GM12878 (cell line): ENCODE measurements around the gene RTP3. TPM values are rescaled to one million over a fixed set of nuclear protein-coding genes. Genes with fewer than 3 reads are reported as not detected.
A peak's percentile ranks its signal among the peaks of the same experiment; 100 is the strongest.

Source experiments
- FOXK2 ChIP-seq: fragments of 450-650 bp; IDR thresholded peaks from 2 replicates; pipeline ENCODE4 v1.6.1; 2017; ENCODE audit warnings: mild to moderate bottlenecking, moderate library complexity
- KAT2A ChIP-seq: conservative IDR thresholded peaks from 2 replicates; pipeline ENCODE4 v1.6.1; 2011; ENCODE audit warnings: low read depth, low read length; ENCODE audit not compliant: control insufficient read depth
- MXI1 ChIP-seq: fragments of 150-350 bp; IDR thresholded peaks from 2 replicates; pipeline ENCODE4 v1.6.1; 2011; ENCODE audit warnings: low read depth, mild to moderate bottlenecking, inconsistent platforms, low read length, improper control_type of control experiment
- NR2C1 ChIP-seq: fragments of 450-650 bp; IDR thresholded peaks from 2 replicates; pipeline ENCODE4 v1.6.1; 2017; ENCODE audit warnings: antibody characterized with exemption, mild to moderate bottlenecking, moderate library complexity
- SREBF1 ChIP-seq: IDR thresholded peaks from 2 replicates; pipeline ENCODE4 v1.6.1; 2012; ENCODE audit warnings: mild to moderate bottlenecking, low read length
- SREBF2 ChIP-seq: IDR thresholded peaks from 2 replicates; pipeline ENCODE4 v1.6.1; 2012; ENCODE audit warnings: mild to moderate bottlenecking, low read length
- TBL1XR1 ChIP-seq: IDR thresholded peaks from 2 replicates; pipeline ENCODE4 v1.6.1; 2012; ENCODE audit warnings: low read depth, low read length, improper control_type of control experiment
- WRNIP1 ChIP-seq: IDR thresholded peaks from 2 replicates; pipeline ENCODE4 v1.6.1; 2011; ENCODE audit warnings: low read depth, low read length, improper control_type of control experiment, borderline replicate concordance
- ZNF384 ChIP-seq: IDR thresholded peaks from 2 replicates; pipeline ENCODE4 v1.6.1; 2012; ENCODE audit warnings: low read depth, mild to moderate bottlenecking, low read length, improper control_type of control experiment, borderline replicate concordance
- polyA plus RNA-seq, 11 experiments: library from polyadenylated mRNA; depleted of rRNA in 4 of 11; unstranded in 6 of 11; stranded (reverse) in 5 of 11; fragments of >200 nt; fragmentation: Nextera tagmentation in 4 of 11; fragmentation: Illumina TruSeq in 1 of 11; extraction: Ambion mirVana in 4 of 11; extraction: Trizol in 1 of 11; gene quantifications; 1 replicate in 1 of 11; 2 replicates in 10 of 11; pipeline versions ENCODE4 v1.2.1 to v1.2.3, GENCODE V29; 2011 to 2016; ENCODE audit warnings: inconsistent platforms in 2 of 11, missing spikeins in 2 of 11, low read depth in 1 of 11
- total RNA-seq, 4 experiments: library from RNA; depleted of rRNA in 3 of 4; stranded (reverse); fragments of >200 nt in 3 of 4; fragmentation: Illumina TruSeq in 1 of 4; extraction: Trizol in 1 of 4; gene quantifications; 2 replicates each; pipeline versions ENCODE4 v1.2.1 to v1.2.3, GENCODE V29; 2013 to 2021
- TF ChIP-seq, protein P1 (sequence below): fragments of 450-650 bp; IDR thresholded peaks from 2 replicates; pipeline ENCODE4 v1.6.1; 2018; ENCODE audit warnings: mild to moderate bottlenecking, low read depth, moderate library complexity; ENCODE audit not compliant: partially characterized antibody
- TF ChIP-seq, protein P2 (sequence below): fragments of 450-650 bp; formaldehyde crosslinking; IDR thresholded peaks from 2 replicates; pipeline ENCODE4 v1.4.0; 2022; ENCODE audit warnings: mild to moderate bottlenecking, moderate library complexity
- TF ChIP-seq, protein P3 (sequence below): fragments of 450-650 bp; IDR thresholded peaks from 2 replicates; pipeline ENCODE4 v1.6.1; 2017; ENCODE audit warnings: antibody characterized with exemption, mild to moderate bottlenecking, moderate library complexity
- TF ChIP-seq, protein P4 (sequence below): fragments of 450-650 bp; IDR thresholded peaks from 2 replicates; pipeline ENCODE4 v1.6.1; 2016; ENCODE audit warnings: mild to moderate bottlenecking
- TF ChIP-seq, protein P5 (sequence below): IDR thresholded peaks from 2 replicates; pipeline ENCODE4 v1.6.1; 2012; ENCODE audit warnings: mild to moderate bottlenecking, low read depth, low read length

RTP3 gene
- total and polyA plus RNA-seq, 10 of the 15 experiments (the other 5 are each of a cell fraction or from before 2014, with no cell fraction given), result 0.06 TPM; not detected in 9

DNA sequence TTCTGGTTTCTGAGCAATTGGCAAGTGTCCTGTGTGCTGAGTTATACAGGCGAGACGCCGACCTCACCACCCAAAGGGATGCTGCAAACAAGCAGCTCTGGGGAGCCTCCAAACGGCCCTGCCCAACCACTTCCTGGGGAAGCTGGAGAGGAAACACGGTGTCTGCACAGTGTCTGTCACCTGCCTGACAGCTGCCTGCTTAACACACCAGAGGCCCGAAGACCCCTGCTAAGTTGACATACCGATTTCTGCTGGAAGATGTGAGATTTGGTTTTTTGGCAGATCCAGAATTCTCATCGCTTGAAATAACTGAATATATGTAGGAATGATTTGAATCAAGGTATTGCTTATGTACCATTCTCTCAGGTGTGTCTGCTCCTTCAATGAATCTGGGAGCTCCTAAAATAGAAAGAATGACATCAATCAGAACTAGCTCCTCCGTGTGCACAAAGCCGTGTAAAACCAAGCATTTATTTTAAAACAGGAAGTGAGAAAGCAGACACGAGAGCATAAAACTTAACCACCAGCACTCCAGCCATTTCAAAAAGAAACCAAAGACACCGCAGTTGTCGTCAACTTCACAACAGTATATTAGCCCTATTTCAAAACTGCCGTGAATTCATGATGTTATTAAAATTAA, 41.1 kb downstream of the RTP3 start (continued):
- TF ChIP-seq SREBF1, result no peak
- TF ChIP-seq, protein P1, sequence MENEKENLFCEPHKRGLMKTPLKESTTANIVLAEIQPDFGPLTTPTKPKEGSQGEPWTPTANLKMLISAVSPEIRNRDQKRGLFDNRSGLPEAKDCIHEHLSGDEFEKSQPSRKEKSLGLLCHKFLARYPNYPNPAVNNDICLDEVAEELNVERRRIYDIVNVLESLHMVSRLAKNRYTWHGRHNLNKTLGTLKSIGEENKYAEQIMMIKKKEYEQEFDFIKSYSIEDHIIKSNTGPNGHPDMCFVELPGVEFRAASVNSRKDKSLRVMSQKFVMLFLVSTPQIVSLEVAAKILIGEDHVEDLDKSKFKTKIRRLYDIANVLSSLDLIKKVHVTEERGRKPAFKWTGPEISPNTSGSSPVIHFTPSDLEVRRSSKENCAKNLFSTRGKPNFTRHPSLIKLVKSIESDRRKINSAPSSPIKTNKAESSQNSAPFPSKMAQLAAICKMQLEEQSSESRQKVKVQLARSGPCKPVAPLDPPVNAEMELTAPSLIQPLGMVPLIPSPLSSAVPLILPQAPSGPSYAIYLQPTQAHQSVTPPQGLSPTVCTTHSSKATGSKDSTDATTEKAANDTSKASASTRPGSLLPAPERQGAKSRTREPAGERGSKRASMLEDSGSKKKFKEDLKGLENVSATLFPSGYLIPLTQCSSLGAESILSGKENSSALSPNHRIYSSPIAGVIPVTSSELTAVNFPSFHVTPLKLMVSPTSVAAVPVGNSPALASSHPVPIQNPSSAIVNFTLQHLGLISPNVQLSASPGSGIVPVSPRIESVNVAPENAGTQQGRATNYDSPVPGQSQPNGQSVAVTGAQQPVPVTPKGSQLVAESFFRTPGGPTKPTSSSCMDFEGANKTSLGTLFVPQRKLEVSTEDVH, result peak; percentile 71
- no peak; the same call in 1 of the 2 replicates for TF ChIP-seq MXI1
- no peak for TF ChIP-seq NR2C1
- no peak for TF ChIP-seq SREBF2
- TF ChIP-seq KAT2A, result no peak
- no peak for TF ChIP-seq FOXK2
- TF ChIP-seq ZNF384, result no peak
- TF ChIP-seq, protein P2, sequence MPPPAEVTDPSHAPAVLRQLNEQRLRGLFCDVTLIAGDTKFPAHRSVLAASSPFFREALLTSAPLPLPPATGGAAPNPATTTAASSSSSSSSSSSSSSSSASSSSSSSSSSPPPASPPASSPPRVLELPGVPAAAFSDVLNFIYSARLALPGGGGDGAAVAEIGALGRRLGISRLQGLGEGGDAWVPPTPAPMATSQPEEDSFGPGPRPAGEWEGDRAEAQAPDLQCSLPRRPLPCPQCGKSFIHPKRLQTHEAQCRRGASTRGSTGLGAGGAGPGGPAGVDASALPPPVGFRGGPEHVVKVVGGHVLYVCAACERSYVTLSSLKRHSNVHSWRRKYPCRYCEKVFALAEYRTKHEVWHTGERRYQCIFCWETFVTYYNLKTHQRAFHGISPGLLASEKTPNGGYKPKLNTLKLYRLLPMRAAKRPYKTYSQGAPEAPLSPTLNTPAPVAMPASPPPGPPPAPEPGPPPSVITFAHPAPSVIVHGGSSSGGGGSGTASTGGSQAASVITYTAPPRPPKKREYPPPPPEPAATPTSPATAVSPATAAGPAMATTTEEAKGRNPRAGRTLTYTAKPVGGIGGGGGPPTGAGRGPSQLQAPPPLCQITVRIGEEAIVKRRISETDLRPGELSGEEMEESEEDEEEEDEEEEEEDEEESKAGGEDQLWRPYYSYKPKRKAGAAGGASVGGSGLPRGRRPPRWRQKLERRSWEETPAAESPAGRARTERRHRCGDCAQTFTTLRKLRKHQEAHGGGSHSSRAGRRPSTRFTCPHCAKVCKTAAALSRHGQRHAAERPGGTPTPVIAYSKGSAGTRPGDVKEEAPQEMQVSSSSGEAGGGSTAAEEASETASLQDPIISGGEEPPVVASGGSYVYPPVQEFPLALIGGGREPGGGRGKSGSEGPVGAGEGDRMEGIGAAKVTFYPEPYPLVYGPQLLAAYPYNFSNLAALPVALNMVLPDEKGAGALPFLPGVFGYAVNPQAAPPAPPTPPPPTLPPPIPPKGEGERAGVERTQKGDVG (CRISPR knock-in tag), result no peak
- no peak for TF ChIP-seq WRNIP1
- TF ChIP-seq, protein P3, sequence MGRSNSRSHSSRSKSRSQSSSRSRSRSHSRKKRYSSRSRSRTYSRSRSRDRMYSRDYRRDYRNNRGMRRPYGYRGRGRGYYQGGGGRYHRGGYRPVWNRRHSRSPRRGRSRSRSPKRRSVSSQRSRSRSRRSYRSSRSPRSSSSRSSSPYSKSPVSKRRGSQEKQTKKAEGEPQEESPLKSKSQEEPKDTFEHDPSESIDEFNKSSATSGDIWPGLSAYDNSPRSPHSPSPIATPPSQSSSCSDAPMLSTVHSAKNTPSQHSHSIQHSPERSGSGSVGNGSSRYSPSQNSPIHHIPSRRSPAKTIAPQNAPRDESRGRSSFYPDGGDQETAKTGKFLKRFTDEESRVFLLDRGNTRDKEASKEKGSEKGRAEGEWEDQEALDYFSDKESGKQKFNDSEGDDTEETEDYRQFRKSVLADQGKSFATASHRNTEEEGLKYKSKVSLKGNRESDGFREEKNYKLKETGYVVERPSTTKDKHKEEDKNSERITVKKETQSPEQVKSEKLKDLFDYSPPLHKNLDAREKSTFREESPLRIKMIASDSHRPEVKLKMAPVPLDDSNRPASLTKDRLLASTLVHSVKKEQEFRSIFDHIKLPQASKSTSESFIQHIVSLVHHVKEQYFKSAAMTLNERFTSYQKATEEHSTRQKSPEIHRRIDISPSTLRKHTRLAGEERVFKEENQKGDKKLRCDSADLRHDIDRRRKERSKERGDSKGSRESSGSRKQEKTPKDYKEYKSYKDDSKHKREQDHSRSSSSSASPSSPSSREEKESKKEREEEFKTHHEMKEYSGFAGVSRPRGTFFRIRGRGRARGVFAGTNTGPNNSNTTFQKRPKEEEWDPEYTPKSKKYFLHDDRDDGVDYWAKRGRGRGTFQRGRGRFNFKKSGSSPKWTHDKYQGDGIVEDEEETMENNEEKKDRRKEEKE, result no peak
- TF ChIP-seq, protein P4, sequence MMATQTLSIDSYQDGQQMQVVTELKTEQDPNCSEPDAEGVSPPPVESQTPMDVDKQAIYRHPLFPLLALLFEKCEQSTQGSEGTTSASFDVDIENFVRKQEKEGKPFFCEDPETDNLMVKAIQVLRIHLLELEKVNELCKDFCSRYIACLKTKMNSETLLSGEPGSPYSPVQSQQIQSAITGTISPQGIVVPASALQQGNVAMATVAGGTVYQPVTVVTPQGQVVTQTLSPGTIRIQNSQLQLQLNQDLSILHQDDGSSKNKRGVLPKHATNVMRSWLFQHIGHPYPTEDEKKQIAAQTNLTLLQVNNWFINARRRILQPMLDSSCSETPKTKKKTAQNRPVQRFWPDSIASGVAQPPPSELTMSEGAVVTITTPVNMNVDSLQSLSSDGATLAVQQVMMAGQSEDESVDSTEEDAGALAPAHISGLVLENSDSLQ, result peak; percentile 76
- TF ChIP-seq, protein P5, sequence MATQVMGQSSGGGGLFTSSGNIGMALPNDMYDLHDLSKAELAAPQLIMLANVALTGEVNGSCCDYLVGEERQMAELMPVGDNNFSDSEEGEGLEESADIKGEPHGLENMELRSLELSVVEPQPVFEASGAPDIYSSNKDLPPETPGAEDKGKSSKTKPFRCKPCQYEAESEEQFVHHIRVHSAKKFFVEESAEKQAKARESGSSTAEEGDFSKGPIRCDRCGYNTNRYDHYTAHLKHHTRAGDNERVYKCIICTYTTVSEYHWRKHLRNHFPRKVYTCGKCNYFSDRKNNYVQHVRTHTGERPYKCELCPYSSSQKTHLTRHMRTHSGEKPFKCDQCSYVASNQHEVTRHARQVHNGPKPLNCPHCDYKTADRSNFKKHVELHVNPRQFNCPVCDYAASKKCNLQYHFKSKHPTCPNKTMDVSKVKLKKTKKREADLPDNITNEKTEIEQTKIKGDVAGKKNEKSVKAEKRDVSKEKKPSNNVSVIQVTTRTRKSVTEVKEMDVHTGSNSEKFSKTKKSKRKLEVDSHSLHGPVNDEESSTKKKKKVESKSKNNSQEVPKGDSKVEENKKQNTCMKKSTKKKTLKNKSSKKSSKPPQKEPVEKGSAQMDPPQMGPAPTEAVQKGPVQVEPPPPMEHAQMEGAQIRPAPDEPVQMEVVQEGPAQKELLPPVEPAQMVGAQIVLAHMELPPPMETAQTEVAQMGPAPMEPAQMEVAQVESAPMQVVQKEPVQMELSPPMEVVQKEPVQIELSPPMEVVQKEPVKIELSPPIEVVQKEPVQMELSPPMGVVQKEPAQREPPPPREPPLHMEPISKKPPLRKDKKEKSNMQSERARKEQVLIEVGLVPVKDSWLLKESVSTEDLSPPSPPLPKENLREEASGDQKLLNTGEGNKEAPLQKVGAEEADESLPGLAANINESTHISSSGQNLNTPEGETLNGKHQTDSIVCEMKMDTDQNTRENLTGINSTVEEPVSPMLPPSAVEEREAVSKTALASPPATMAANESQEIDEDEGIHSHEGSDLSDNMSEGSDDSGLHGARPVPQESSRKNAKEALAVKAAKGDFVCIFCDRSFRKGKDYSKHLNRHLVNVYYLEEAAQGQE, result no peak
- TF ChIP-seq TBL1XR1, result peak; percentile 94
